Gastroesophageal sphincter (tissue), 3 donors: ENCODE data around the gene E4F1.

ENCODE experiments used
- EP300 ChIP-seq: sonication (generic); formaldehyde crosslinking; IDR thresholded peaks from one replicate; pipeline ENCODE4 v1.6.1; 2017; ENCODE audit warnings: antibody characterized with exemption, mild to moderate bottlenecking
- POLR2A ChIP-seq, 2 donors: fragments of 450-650 bp; IDR thresholded peaks; one replicate each; pipeline ENCODE4 v1.6.1; 2017; ENCODE audit warnings: antibody characterized with exemption in 2 of 2, mild to moderate bottlenecking in 2 of 2, moderate library complexity in 1 of 2
- POLR2AphosphoS5 ChIP-seq: sonication (generic); formaldehyde crosslinking; IDR thresholded peaks from one replicate; pipeline ENCODE4 v1.6.1; 2017; ENCODE audit warnings: antibody characterized with exemption
- TF ChIP-seq, protein P1 (sequence below), 4 experiments: fragments of 200-600 bp in 2 of 4; fragments of 450-650 bp in 2 of 4; sonication (generic) in 1 of 4; IDR thresholded peaks; one replicate each; pipeline ENCODE4 v1.5.1; 2017 to 2019; ENCODE audit warnings: antibody characterized with exemption in 4 of 4, mild to moderate bottlenecking in 2 of 4, moderate library complexity in 2 of 4

DNA sequence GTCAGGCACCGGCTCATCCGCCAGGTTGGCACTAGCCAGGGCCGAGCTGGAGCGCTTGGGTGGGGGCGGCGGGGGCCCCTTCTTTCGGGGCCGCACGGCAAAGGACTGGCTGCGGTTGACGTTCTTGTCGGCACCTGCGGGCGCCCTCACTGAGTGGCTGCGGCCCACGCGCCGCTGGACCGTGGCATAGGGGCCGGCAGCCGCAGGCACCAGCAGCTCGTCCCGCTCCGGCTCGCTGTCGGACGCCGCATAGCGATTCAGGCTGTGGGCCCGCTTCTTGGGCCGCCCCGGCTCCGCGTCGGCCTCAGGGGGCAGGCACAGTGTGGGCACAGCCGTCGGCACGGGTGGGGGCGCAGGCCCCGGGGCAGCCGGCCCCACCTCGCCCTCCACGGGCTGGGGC lies 42.9 kb upstream of the E4F1 start:
- TF ChIP-seq POLR2AphosphoS5 = no peak
- TF ChIP-seq, protein P1, sequence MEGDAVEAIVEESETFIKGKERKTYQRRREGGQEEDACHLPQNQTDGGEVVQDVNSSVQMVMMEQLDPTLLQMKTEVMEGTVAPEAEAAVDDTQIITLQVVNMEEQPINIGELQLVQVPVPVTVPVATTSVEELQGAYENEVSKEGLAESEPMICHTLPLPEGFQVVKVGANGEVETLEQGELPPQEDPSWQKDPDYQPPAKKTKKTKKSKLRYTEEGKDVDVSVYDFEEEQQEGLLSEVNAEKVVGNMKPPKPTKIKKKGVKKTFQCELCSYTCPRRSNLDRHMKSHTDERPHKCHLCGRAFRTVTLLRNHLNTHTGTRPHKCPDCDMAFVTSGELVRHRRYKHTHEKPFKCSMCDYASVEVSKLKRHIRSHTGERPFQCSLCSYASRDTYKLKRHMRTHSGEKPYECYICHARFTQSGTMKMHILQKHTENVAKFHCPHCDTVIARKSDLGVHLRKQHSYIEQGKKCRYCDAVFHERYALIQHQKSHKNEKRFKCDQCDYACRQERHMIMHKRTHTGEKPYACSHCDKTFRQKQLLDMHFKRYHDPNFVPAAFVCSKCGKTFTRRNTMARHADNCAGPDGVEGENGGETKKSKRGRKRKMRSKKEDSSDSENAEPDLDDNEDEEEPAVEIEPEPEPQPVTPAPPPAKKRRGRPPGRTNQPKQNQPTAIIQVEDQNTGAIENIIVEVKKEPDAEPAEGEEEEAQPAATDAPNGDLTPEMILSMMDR (IDR thresholded peaks at IDR 0.05) = no peak
- no peak for TF ChIP-seq POLR2A (IDR thresholded peaks at IDR 0.05)
- TF ChIP-seq EP300 = no peak
